Measurements from ENCODE around the gene WBP11. TPM values are rescaled to one million over a fixed set of nuclear protein-coding genes. Genes with fewer than 3 reads are reported as not detected.

Gene WBP11
- total and polyA plus RNA-seq, 9 of the 15 experiments (the other 6 are each of a cell fraction or from before 2014, with no cell fraction given), result 7.7 to 60.8 (median 24.6) TPM

- Histone ChIP-seq H3K79me2 (ENCODE audit: control insufficient read depth, insufficient read depth, low read length) (no peaks in the 10 kb centered on the region), H3K9ac (ENCODE audit: insufficient read depth in 1 of 2, low read depth in 2 of 2, low read length in 2 of 2) (no peak overlapping the region), H3K4me1 (replicated peaks in 1 of 2; ENCODE audit: control insufficient read depth in 2 of 2, insufficient read depth in 2 of 2, low read length in 2 of 2) (no peaks in the 10 kb centered on the region), H3K36me3 (ENCODE audit: control insufficient read depth, insufficient read depth, low read length) (no peaks in the 10 kb centered on the region), H3K4me2 (ENCODE audit: insufficient read depth, low read length) (no peak overlapping the region), H3K27ac (ENCODE audit: extremely low read depth, low read depth, low read length) (no peak overlapping the region), H3K9me1 (ENCODE audit: control insufficient read depth, insufficient read depth, low read length) (no peaks in the 10 kb centered on the region), H3K4me3 (no peak overlapping the region), H2AFZ (ENCODE audit: low read depth, low read length) (no peak overlapping the region), H3K9me3 (replicated peaks; ENCODE audit: control insufficient read depth, insufficient read depth, low read depth, low read length) (no peaks in the 10 kb centered on the region), H3K27me3 (ENCODE audit: control insufficient read depth in 2 of 2, insufficient read depth in 2 of 2, low read length in 2 of 2) (no peaks in the 10 kb centered on the region), H4K20me1 (replicated peaks; ENCODE audit: control insufficient read depth, insufficient read depth, low read length) (no peaks in the 10 kb centered on the region)
- in situ Hi-C loops (cut with MboI) (loop anchor here (10.0 kb wide), 1 partner anchor 145 kb away; no protein-coding TSS in a partner anchor), intact Hi-C loops (cut with micrococcal nuclease) (loop anchor here (5.0 to 10.0 kb wide), 2 partner anchors 43 to 75 kb away; no protein-coding TSS in a partner anchor)
- BruUV-seq (replicated peaks), result no TSS peak
- ATAC-seq, result no peak
- POLR2A ChIA-PET, result no interaction called here
- WGBS (ENCODE audit: insufficient coverage, low coverage, missing lambda C conversion rate), result 5% methylated on average over 2 of the region's 2 CpGs
- CTCF ChIA-PET (ENCODE audit: low intra/inter-chr PET ratio), result no interaction called here
- FAIRE-seq, result no peak
- DNase-seq (ENCODE audit: extremely low read depth in 1 of 4, low spot score in 3 of 4), result no peak
- TF ChIP-seq MCM5 (IDR thresholded peaks at IDR 0.05; ENCODE audit: low read depth) (no peak), NRF1 (conservative IDR thresholded peaks at IDR 0.05 in 1 of 2, IDR thresholded peaks at IDR 0.05 in 1 of 2) (no peak), ZNF274 (IDR thresholded peaks at IDR 0.05; ENCODE audit: borderline replicate concordance, low read depth, low read length) (no peak), TOE1 (IDR thresholded peaks at IDR 0.05; ENCODE audit: borderline replicate concordance) (no peak), TOE1 (CRISPR knock-in tag; IDR thresholded peaks at IDR 0.05; ENCODE audit: borderline replicate concordance, low read depth) (no peak), OTX1 (CRISPR knock-in tag; IDR thresholded peaks at IDR 0.05) (no peak), HDAC8 (tag; IDR thresholded peaks at IDR 0.05) (no peak), GTF2A2 (tag; IDR thresholded peaks at IDR 0.05) (no peak), MNT (conservative IDR thresholded peaks at IDR 0.05) (no peak), RFX5 (IDR thresholded peaks at IDR 0.05; ENCODE audit: low read depth, low read length) (no peak), ZNF586 (CRISPR knock-in tag; conservative IDR thresholded peaks at IDR 0.05) (no peak), ZNF778 (CRISPR knock-in tag; IDR thresholded peaks at IDR 0.05) (no peak), E2F8 (IDR thresholded peaks at IDR 0.05; ENCODE audit: low read depth, partially characterized antibody) (no peak), MLX (CRISPR knock-in tag; conservative IDR thresholded peaks at IDR 0.05) (no peak), ZNF79 (CRISPR knock-in tag; IDR thresholded peaks at IDR 0.05; ENCODE audit: low read depth) (no peak), NCOR1 (IDR thresholded peaks at IDR 0.05) (no peak), ELK1 (CRISPR knock-in tag; IDR thresholded peaks at IDR 0.05) (no peak), NFE2 (IDR thresholded peaks at IDR 0.05; ENCODE audit: low read depth) (no peak), SRSF9 (IDR thresholded peaks at IDR 0.05; ENCODE audit: borderline replicate concordance, low read depth, low read length) (no peak)
Observed at GRCh38 chr12:14849661-14850060, 46.4 kb upstream of the WBP11 start.
